WERI-Rb-1 (cell line): Measurements from ENCODE around the gene HP.
"Not testable (repeated sequence)": the region's sequence is repeated elsewhere in the genome, so short reads cannot be mapped to it uniquely, and the experiment has no call there.

ENCODE experiments used
- DNase-seq: peaks from one replicate; pipeline ENCODE4 v3.0.0-alpha.2; 2020
- H3K27ac ChIP-seq: fragments of 250-450 bp; sonication (Bioruptor Pico); 2 replicates; pipeline ENCODE4 v1.5.1; 2020; ENCODE audit warnings: mild to moderate bottlenecking, moderate library complexity
- H3K27me3 ChIP-seq: fragments of 250-450 bp; sonication (Bioruptor Pico); 2 replicates; pipeline ENCODE4 v1.5.1; 2021; ENCODE audit warnings: mild to moderate bottlenecking, low read depth, moderate library complexity; ENCODE audit not compliant: insufficient read depth, severe bottlenecking
- H3K36me3 ChIP-seq: fragments of 250-450 bp; sonication (Bioruptor Pico); 2 replicates; pipeline ENCODE4 v1.5.1; 2020; ENCODE audit warnings: mild to moderate bottlenecking, moderate library complexity
- H3K4me3 ChIP-seq: 2 replicates; pipeline ENCODE4 v1.5.1; 2011; ENCODE audit warnings: low read depth, mild to moderate bottlenecking, control low read depth, low read length
- H3K9me3 ChIP-seq: fragments of 250-450 bp; sonication (Bioruptor Pico); 2 replicates; pipeline ENCODE4 v1.5.1; 2021; ENCODE audit warnings: mild to moderate bottlenecking, moderate library complexity; ENCODE audit not compliant: severe bottlenecking
- TF ChIP-seq, protein P1 (sequence below): IDR thresholded peaks from 2 replicates; pipeline ENCODE4 v1.5.1; 2011; ENCODE audit warnings: low read depth, mild to moderate bottlenecking, control low read depth, inconsistent platforms, low read length

HP gene

GRCh38 chr16:72072514-72073342 lies 18.4 kb downstream of the HP start:
- H3K9me3 ChIP-seq = no peaks in the 10 kb centered on the region
- TF ChIP-seq, protein P1, sequence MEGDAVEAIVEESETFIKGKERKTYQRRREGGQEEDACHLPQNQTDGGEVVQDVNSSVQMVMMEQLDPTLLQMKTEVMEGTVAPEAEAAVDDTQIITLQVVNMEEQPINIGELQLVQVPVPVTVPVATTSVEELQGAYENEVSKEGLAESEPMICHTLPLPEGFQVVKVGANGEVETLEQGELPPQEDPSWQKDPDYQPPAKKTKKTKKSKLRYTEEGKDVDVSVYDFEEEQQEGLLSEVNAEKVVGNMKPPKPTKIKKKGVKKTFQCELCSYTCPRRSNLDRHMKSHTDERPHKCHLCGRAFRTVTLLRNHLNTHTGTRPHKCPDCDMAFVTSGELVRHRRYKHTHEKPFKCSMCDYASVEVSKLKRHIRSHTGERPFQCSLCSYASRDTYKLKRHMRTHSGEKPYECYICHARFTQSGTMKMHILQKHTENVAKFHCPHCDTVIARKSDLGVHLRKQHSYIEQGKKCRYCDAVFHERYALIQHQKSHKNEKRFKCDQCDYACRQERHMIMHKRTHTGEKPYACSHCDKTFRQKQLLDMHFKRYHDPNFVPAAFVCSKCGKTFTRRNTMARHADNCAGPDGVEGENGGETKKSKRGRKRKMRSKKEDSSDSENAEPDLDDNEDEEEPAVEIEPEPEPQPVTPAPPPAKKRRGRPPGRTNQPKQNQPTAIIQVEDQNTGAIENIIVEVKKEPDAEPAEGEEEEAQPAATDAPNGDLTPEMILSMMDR = no peak
- no peaks in the 10 kb centered on the region for H3K36me3 ChIP-seq
- no peak overlapping the region for H3K4me3 ChIP-seq
- no peak overlapping the region for H3K27ac ChIP-seq
- DNase-seq = no peak
- H3K27me3 ChIP-seq = no peaks in the 10 kb centered on the region

- no peaks in the 10 kb centered on the region for H3K9me3 ChIP-seq
- TF ChIP-seq, protein P1 = no peak
- H3K27me3 ChIP-seq = no peaks in the 10 kb centered on the region
- DNase-seq = no peak
- H3K27ac ChIP-seq = no peak overlapping the region
- H3K4me3 ChIP-seq = no peak overlapping the region
- H3K36me3 ChIP-seq = no peaks in the 10 kb centered on the region
These were observed 19.4 kb downstream of the HP start for GRCh38 chr16:72073560-72074230.

GRCh38 chr16:72075067-72075466 lies 20.8 kb downstream of the HP start:
- H3K9me3 ChIP-seq, H3K27me3 ChIP-seq, H3K4me3 ChIP-seq, H3K27ac ChIP-seq, H3K36me3 ChIP-seq, DNase-seq: not testable (repeated sequence)

DNA sequence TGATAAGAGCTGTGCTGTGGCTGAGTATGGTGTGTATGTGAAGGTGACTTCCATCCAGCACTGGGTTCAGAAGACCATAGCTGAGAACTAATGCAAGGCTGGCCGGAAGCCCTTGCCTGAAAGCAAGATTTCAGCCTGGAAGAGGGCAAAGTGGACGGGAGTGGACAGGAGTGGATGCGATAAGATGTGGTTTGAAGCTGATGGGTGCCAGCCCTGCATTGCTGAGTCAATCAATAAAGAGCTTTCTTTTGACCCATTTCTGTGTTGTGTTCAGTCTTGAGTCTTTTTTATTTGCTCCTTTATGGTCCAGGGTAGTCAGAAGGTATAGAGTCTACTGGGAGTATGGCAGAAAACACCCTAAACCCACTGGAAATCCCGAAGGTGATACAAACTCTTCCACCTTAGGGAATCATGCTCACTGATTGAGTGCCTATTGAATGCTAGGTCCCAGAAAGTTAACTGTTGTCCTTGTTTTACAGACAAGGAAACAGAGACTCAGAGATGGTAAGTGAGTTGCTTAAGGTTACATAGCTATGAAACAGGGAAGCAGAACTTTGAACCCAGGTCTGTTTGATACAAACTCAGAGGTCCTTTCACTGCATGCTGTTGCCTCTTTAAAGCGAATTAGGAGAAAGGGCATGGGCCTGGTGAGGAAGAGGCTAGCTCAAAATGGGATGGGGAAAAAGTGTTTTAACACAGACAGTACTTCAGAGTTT lies 22.8 kb downstream of the HP start:
- not testable (repeated sequence) for H3K27me3 ChIP-seq, H3K27ac ChIP-seq, H3K4me3 ChIP-seq, DNase-seq, H3K36me3 ChIP-seq, H3K9me3 ChIP-seq

- Histone ChIP-seq H3K36me3 (peaks cover 40% of the 10 kb centered on the region), H3K9me3 (peaks cover 2% of the 10 kb centered on the region), H3K4me3 (no peak overlapping the region), H3K27ac (no peak overlapping the region), H3K27me3 (no peaks in the 10 kb centered on the region)
- no peak for DNase-seq
- TF ChIP-seq, protein P1 = no peak
These were observed 29.6 kb downstream of the HP start for GRCh38 chr16:72083778-72084404.

DNA sequence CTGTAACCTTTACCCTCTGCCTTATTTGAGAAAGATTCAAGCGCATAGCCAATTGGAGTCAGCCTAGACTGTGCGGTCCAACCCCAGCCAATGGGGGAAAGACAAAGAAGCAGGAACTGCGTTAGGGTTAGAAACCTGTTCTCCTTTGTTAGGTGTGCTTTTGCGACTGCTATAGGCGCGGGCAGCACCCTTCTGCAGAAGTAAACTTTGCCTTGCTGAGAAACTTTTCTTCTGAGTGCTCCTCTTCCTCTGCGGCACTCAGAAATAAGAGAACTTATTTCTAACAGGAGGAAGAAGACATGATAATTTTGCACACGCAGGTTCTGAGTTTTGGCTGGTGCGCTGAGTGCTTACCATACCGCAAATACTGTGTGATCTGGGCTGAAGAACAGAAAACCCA lies 30.1 kb downstream of the HP start:
- H3K27ac ChIP-seq = no peak overlapping the region
- no peaks in the 10 kb centered on the region for H3K27me3 ChIP-seq
- H3K4me3 ChIP-seq = no peak overlapping the region
- peaks cover 45% of the 10 kb centered on the region for H3K36me3 ChIP-seq
- no peak for DNase-seq
- TF ChIP-seq, protein P1 = no peak
- H3K9me3 ChIP-seq = peaks cover 2% of the 10 kb centered on the region
